GM18498 (cell line): ENCODE results near the gene CSTF2.
"Not testable (repeated sequence)": the region's sequence is repeated elsewhere in the genome, so short reads cannot be mapped to it uniquely, and the experiment has no call there.

Experiments
- ATAC-seq: cut with Tn5 transposase; IDR thresholded peaks from one replicate; pipeline ENCODE4 v1.9.1; 2021; ENCODE audit warnings: mild to moderate bottlenecking, moderate library complexity; ENCODE audit not compliant: unreplicated experiment

Gene CSTF2

GRCh38 chrX:100819837-100820666 lies at the start of gene CSTF2:
Gene CSTF2 (plus strand): TSS chrX:100820391. CDS start chrX:100820417, 26 bp downstream.
- peak; percentile 99 for ATAC-seq

- ATAC-seq, result not testable (repeated sequence)
These were observed 23.8 kb upstream of the CSTF2 start for GRCh38 chrX:100796371-100796770.

- no peak for ATAC-seq
These were observed 22.8 kb upstream of the CSTF2 start for GRCh38 chrX:100797359-100797758.

GRCh38 chrX:100798484-100799214 lies 21.5 kb upstream of the CSTF2 start:
- ATAC-seq, result no peak

GRCh38 chrX:100802843-100803242 lies 17.3 kb upstream of the CSTF2 start:
- ATAC-seq, result no peak

- no peak for ATAC-seq
These were observed 15.4 kb upstream of the CSTF2 start for GRCh38 chrX:100804780-100805179.

- not testable (repeated sequence) for ATAC-seq
These were observed 11.9 kb upstream of the CSTF2 start for GRCh38 chrX:100808265-100808664.

GRCh38 chrX:100812216-100813158 lies 7.7 kb upstream of the CSTF2 start:
- ATAC-seq, result no peak

- ATAC-seq, result no peak
These were observed 2.9 kb upstream of the CSTF2 start for GRCh38 chrX:100817340-100817739.

- no peak for ATAC-seq
These were observed 706 bp upstream of the CSTF2 start for GRCh38 chrX:100819534-100819836.

GRCh38 chrX:100829730-100830129 lies 9.5 kb downstream of the CSTF2 start:
- ATAC-seq, result peak; percentile 77

- ATAC-seq, result peak; percentile 40
These were observed 10.0 kb downstream of the CSTF2 start for GRCh38 chrX:100830143-100830542.

- peak; percentile 40 for ATAC-seq
These were observed 10.4 kb downstream of the CSTF2 start for GRCh38 chrX:100830547-100830946.

- ATAC-seq, result no peak
These were observed 11.2 kb downstream of the CSTF2 start for GRCh38 chrX:100831219-100831946.

GRCh38 chrX:100850317-100850716 lies 30.1 kb downstream of the CSTF2 start:
- no peak for ATAC-seq

GRCh38 chrX:100852810-100853209 lies 32.6 kb downstream of the CSTF2 start:
- no peak for ATAC-seq

- ATAC-seq, result no peak
These were observed 43.2 kb downstream of the CSTF2 start for GRCh38 chrX:100863326-100863864.

- ATAC-seq, result no peak
These were observed 44.6 kb downstream of the CSTF2 start for GRCh38 chrX:100864657-100865391.

- no peak for ATAC-seq
These were observed 48.1 kb downstream of the CSTF2 start for GRCh38 chrX:100868273-100868672.

- ATAC-seq, result no peak
These were observed 50.3 kb downstream of the CSTF2 start for GRCh38 chrX:100870527-100870926.
